Chondrocyte (in vitro differentiated cells): Measurements from ENCODE around the gene GRID2. TPM values are rescaled to one million over a fixed set of nuclear protein-coding genes. Genes with fewer than 3 reads are reported as not detected.

Experiments
- DNase-seq: peaks from one replicate; pipeline ENCODE4 v3.0.0; 2021; ENCODE audit warnings: mixed read lengths, low spot score
- H3K27ac Mint-ChIP-seq: one replicate; pipeline ENCODE4 v1.8.0; 2021; ENCODE audit warnings: mild to moderate bottlenecking, moderate library complexity, mixed read lengths; ENCODE audit not compliant: unreplicated experiment
- H3K27me3 Mint-ChIP-seq: 2 replicates; pipeline ENCODE4 v1.8.0; 2021; ENCODE audit warnings: low read depth, mixed read lengths
- H3K36me3 Mint-ChIP-seq: 2 replicates; pipeline ENCODE4 v1.8.0; 2021; ENCODE audit warnings: low read depth, mixed read lengths
- H3K4me1 Mint-ChIP-seq: 2 replicates; pipeline ENCODE4 v1.8.0; 2021; ENCODE audit warnings: low read depth, mild to moderate bottlenecking, mixed read lengths
- H3K4me3 Mint-ChIP-seq: one replicate; pipeline ENCODE4 v1.8.0; 2021; ENCODE audit warnings: mild to moderate bottlenecking, moderate library complexity, mixed read lengths; ENCODE audit not compliant: unreplicated experiment
- H3K9me3 Mint-ChIP-seq: 2 replicates; pipeline ENCODE4 v1.8.0; 2021; ENCODE audit warnings: low read depth, mixed read lengths
- CTCF ChIP-seq: fragments of 200-600 bp; sonication (generic); IDR thresholded peaks from 2 replicates; pipeline ENCODE4 v1.5.0; 2021; ENCODE audit warnings: antibody characterized with exemption, mild to moderate bottlenecking, moderate library complexity
- total RNA-seq: library from RNA; stranded (reverse); gene quantifications from 3 replicates; pipeline ENCODE4 v1.2.1, GENCODE V29; 2021

The GRID2 gene
- total RNA-seq, 1 donor from 2014 or later = not detected

DNA sequence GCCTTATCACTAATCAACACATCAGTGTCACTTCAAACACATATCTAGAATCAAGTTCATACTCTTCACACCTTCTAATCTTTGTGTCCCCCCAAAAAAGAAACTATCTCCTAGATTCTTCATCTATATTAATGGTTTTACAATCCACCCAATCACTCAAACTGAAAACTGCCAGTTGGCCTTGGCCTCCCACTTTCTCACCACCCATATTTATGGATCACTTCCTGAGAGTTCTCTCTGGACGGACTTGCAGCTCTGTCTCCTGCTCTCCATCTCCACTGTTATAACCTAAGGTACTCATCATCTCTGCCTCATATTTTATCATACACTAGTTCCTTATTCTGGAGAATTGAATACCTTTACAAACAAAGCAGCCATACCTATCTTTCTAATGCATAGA is 1418.7 kb downstream of the GRID2 start:
- DNase-seq = no peak
- TF ChIP-seq CTCF = no peak
- Mint-ChIP-seq H3K36me3 (no peaks in the 10 kb centered on the region), H3K9me3 (no peaks in the 10 kb centered on the region), H3K4me3 (no peak overlapping the region), H3K4me1 (no peaks in the 10 kb centered on the region), H3K27ac (no peak overlapping the region), H3K27me3 (peaks cover 7% of the 10 kb centered on the region)

- Mint-ChIP-seq H3K4me3 (no peak overlapping the region), H3K4me1 (no peaks in the 10 kb centered on the region), H3K27me3 (peaks cover 10% of the 10 kb centered on the region), H3K36me3 (no peaks in the 10 kb centered on the region), H3K9me3 (no peaks in the 10 kb centered on the region), H3K27ac (no peak overlapping the region)
- no peak for DNase-seq
- TF ChIP-seq CTCF = no peak
Measured at GRCh38 chr4:93730251-93730650, 1426.5 kb downstream of the GRID2 start.

GRCh38 chr4:93730760-93731159 is 1427.0 kb downstream of the GRID2 start:
- no peak for DNase-seq
- no peaks in the 10 kb centered on the region for H3K36me3 Mint-ChIP-seq
- no peak overlapping the region for H3K27ac Mint-ChIP-seq
- H3K9me3 Mint-ChIP-seq = no peaks in the 10 kb centered on the region
- TF ChIP-seq CTCF = no peak
- peaks cover 11% of the 10 kb centered on the region for H3K27me3 Mint-ChIP-seq
- H3K4me3 Mint-ChIP-seq = no peak overlapping the region
- no peaks in the 10 kb centered on the region for H3K4me1 Mint-ChIP-seq

DNA sequence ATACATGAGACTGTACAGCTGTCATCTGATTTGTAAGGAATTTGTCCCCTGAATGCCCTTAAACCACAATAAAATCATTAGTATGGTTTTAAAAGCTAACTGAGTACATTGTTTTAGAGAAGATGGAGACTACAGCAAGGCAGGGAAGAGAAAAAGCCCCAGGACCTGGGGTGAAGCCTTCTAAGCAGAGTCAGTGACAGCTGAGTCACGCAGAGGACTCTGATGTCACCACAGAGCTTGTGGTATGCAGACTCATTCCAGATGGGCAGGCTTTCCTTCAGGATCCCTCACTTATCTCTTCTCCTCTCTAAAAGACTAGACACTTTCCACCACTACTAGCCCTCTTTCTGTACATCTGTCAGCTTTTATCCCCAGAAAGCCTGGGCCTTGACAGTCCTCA is 1427.7 kb downstream of the GRID2 start:
- Mint-ChIP-seq H3K36me3 (no peaks in the 10 kb centered on the region), H3K27ac (no peak overlapping the region), H3K9me3 (no peaks in the 10 kb centered on the region), H3K4me3 (no peak overlapping the region), H3K27me3 (peaks cover 11% of the 10 kb centered on the region), H3K4me1 (no peaks in the 10 kb centered on the region)
- no peak for TF ChIP-seq CTCF
- no peak for DNase-seq

DNA sequence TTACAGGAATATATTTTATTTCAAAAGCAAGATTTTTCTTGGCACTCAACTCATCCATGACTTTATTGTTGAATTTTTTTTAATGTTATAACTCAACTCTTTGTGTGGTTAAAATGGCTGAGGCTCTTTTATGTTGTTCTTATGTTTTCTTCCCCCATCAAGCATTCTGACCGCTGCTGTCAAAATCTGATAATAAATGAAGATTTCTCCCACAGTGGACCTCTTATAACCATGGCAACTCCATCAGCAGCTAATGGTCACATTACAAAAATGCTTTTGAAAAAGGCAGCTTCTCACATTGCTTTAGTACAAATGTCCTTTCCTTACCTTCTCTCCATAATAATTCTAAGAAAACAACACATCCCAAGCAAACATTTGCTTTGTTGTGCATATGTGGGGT is 1428.7 kb downstream of the GRID2 start:
- H3K4me1 Mint-ChIP-seq = no peaks in the 10 kb centered on the region
- H3K4me3 Mint-ChIP-seq = no peak overlapping the region
- H3K27me3 Mint-ChIP-seq = peaks cover 14% of the 10 kb centered on the region
- TF ChIP-seq CTCF = no peak
- no peak overlapping the region for H3K27ac Mint-ChIP-seq
- no peaks in the 10 kb centered on the region for H3K36me3 Mint-ChIP-seq
- no peaks in the 10 kb centered on the region for H3K9me3 Mint-ChIP-seq
- DNase-seq = no peak
